Ureter (tissue), 1 donor: ENCODE measurements around the gene RNF167. TPM values are rescaled to one million over a fixed set of nuclear protein-coding genes. Genes with fewer than 3 reads are reported as not detected.
"Not testable (repeated sequence)": the region's sequence is repeated elsewhere in the genome, so short reads cannot be mapped to it uniquely, and the experiment has no call there.

Experiments used
- DNase-seq: peaks from one replicate; pipeline ENCODE4 v3.0.0-alpha.2; 2020; ENCODE audit warnings: low spot score
- total RNA-seq: library from RNA; stranded (reverse); gene quantifications from one replicate; pipeline ENCODE4 v1.2.4, GENCODE V29; 2023
- donor health status: DM: yes; HTN: yes; CAD: no.

The RNF167 gene
- total RNA-seq, 1 donor from 2014 or later, result 129 TPM

DNA sequence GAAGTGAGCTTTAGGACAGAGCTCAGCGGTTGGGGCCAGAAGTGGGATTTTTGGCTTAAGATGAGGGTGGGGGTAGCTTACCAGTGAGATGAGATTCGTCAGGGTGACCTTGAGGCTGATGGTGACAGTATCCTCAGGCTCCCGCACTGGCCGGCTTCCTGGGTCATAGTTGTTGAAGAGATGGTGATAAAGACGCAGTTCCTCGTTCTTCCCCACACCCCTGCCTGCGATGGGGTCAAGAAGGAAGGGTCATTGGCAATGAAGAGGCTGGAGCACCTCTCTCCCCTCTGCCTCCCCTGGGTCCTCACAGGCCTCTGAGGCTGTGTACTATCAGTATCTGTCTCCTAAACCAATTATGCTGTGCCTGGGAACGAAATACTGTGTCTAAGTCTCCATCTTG is 37.5 kb upstream of the RNF167 start:
- no peak for DNase-seq

DNA sequence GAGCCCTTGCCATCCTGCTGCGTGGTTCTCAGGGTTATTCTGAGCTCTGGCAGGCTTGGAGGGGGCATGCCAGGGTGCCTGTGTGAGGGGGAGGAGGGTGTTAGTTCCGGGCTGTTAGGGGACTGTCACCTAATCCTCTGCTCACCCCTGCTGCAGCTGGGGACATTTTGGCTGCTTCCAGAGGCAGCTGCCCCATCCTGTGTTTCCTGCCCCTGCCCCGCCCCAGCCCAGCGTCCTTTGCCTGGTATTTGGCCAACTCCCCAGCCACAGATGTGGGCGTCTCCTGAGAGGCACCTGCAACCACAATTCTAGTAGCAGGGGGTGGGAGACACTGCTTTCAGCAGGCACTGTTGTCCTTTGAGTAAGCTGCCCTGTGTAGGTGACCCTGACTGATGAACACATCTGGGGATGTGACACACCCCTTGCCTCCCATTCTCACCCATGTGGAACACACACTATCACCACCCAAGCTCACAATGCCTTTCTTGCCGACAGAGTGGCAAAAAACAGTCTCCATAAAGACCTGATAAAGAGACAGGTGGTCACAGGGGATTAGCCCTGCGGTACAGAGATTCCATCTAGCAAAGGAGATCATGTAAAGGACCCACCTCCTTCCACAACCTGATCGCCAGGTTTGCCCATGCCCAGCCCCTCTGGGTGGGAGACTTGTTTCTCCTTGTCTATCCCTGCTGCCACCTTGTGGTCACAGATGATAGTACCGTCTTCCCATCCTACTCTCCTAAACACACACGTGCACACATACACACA is 36.8 kb upstream of the RNF167 start, which contains the start of gene CHRNE:
Gene CHRNE, minus strand, starts transcription at position 48 of the 768 bp plus-strand sequence. Its CDS starts 35 bp downstream, at position 13.
- peak; percentile 85 for DNase-seq

DNA sequence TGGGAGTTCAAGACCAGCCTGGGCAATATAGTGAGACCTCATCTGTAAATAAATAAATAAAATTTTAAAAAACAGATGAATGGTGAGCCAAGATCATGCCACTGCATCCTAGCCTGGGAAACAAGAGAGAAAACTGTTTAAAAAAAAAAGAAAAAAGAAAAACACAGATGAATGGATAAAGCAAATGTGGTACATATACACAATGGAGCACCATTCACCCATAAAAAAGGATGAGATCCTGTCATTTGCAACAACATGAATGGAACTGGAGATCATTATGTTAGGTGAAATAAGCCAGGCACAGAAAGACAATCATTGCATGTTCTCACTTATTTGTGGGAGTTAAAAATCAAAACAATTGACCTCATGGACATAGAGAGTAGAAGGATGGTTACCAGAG is 33.4 kb upstream of the RNF167 start:
- DNase-seq, result not testable (repeated sequence)

DNA sequence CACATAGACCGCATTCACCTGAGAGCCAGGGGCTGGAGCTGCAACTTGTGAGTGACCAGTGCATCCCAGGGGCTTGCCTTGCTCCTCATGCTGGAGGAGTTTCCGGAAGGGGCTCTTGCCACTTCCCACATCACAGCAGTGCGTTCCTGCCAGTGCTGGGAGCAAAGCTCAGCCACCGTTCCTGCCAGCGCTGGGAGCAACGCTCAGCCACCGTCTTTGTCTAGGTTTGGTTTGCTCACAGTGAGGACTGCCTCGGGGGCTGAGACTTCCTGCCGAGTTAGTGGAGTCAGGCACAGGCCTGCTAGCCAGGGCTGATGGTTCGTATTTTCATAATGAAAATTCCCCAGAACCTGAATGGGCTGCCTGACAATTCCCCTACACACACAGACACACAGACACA is 31.8 kb upstream of the RNF167 start:
- DNase-seq, result no peak

DNA sequence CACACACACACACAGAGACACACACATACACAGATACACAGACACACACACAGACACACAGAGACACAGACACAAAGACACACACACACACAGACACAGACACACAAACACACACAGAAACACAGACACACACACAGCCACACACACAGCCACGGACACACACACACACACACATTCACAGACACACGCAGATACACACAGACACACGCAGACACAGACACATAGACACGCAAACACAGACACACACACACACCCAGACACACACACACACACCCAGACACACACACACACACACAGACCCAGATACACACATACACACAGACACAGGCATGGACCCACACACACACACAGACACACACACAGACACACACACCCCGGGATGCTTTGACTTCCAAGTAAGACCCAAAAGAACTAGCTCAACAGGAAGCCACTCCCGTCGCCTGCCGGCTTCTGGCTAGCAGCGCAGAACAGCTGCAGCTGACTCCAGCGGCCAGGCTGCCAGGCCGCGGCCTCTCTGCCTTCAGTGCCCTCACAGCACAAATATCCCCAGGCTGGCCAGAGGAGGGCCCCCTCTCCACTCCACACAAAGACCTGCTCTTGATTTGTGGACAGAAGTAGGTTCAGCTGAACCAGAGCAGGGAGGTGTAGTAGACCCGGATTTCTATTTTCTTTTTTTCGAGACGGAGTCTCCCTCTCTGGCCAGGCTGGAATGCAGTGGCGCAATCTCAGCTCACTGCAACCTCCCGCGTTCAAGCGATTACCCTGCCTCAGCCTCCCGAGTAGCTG is 31.2 kb upstream of the RNF167 start:
- peak; percentile 91 for DNase-seq

DNA sequence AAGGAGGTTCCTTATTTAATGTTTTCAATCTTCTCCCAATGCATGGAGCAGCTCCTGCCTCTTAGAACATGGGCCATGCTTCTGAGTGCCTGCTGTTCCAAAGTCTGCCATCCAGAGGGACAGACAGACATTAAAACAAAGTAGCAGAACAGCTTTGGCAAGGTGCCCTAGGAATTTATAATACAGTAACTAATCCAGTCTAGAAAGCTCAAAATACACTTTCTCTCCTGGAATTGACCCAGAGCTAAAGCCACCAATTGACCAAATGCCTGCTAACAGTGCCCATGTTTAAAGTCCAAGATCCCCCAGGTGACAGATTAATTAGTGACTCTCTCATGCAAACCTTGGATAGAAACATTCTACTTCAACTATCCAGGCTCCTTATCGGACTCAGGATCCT is 26.1 kb upstream of the RNF167 start:
- DNase-seq, result no peak

DNA sequence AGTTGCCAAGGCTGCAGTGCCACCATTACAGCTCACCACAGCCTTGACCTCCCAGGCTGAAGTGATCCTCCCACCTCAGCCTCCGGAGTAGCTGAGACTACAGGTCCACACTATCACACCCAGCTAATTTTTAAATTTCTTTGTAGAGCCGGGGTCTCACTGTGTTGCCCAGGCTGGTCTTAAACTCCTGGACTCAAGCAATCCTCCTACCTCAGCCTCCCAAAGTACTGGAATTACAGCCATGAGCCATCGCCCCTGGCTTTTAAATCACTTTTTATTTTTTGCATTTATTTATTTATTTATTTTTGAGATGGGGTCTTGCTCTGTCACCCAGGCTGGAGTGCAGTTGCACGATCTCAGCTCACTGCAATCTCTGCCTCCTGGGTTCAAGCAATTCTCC is 25.5 kb upstream of the RNF167 start:
- not testable (repeated sequence) for DNase-seq

DNA sequence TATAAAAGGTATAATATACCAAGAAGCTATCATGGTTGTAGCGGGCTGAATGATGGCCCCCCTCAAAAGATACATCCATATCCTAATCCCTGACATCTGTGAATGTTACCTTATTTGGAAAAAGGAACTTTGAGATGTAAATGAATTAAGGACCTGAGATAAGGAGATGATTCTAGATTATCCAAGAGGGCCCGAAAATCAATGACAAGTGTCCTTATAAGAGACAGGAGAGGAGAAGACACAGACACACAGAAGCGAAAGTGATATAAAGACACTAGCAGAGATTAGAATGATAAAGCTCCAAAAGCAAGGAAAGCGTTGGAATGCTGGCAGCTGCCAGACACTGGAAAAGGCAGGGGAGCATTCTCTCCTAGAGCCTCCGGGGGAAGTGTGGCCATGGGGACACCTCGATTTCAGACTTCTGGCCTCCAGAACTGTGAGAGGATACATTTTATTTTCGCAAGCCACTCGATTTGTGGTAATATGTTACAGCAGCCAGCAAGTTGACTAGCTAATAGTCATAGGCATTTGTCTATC is 20.5 kb upstream of the RNF167 start:
- DNase-seq, result no peak

DNA sequence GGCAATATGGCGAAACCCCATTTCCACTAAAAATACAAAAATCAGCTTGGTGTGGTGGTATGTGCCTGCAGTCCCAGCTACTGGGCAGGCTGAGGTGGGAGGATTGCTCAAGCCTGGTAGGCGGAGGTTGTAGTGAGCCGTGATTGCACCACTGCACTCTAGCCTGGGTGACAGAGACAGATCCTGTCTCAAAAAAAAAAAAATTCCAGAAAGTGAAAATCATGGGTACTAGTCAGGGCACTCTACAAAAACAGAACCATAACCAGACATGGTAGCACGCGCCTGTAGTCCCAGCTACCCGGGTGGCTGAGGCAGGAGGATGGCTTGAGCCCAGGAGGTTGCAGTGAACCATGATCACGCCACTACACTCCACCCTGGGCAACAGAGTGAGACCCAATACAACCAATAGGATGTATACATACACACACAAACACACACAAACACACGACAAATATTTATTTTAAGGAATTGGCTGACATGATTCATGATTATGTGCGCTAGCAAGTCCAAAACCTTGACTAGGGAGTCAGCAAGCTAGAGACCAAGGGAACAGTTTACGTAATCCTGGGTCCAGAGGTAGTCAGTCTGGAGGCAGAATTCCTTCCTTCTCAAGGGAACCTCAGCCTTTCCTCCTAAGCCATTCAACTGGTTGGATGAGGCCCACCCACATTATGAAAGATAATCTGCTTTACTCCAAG is 19.6 kb upstream of the RNF167 start:
- no peak for DNase-seq

DNA sequence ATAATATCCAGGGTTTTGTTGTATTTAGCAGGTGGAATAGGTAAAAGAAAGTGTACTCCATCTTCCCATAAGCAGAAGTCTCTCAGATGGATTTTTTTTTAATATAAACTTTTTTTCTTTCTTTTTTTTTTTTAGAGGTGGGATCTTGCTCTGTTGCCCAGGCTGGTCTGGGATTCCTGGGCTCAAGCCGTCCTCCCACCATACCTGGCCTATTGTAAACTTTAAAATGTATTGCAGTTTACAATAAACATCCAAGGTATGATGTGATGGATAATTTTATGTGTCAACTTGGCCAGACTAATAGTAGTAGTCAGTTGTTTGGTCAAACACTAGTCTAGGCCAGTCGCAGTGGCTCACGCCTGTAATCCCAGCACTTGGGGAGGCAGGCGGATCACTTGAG is 18.7 kb upstream of the RNF167 start:
- no peak for DNase-seq

DNA sequence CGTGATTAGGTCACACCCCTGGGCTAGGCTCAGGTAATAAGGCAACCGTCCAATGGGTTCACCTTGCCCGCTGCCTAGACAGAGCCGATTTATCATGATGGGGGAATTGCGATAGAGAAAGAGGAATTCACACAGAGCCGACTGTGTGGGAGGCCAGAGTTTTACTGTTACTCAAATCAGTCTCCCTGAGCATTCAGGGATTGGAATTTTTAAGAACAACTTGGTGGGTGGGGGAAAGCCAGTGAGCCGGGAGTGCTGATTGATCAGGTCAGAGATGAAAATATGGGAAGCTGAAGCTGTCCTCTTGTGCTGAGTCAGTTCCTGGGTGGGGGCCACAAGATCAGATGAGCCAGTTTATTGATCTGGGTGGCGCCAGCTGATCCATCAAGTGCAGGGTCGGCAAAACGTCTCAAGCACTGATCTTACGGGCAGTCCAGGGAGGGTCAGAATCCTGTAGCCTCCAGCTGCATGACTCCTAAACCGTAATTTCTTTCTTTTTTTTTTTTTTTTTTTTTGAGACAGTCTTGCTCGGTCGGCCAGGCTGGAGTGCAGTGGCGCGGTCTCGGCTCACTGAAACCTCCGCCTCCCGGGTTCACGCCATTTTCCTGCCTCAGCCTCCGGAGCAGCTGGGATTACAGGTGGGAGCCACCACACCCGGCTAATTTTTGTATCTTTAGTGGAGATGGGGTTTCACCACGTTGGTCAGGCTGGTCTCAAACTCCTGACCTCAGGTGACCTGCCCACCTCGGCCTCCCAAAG is 13.3 kb upstream of the RNF167 start:
- DNase-seq, result not testable (repeated sequence)

DNA sequence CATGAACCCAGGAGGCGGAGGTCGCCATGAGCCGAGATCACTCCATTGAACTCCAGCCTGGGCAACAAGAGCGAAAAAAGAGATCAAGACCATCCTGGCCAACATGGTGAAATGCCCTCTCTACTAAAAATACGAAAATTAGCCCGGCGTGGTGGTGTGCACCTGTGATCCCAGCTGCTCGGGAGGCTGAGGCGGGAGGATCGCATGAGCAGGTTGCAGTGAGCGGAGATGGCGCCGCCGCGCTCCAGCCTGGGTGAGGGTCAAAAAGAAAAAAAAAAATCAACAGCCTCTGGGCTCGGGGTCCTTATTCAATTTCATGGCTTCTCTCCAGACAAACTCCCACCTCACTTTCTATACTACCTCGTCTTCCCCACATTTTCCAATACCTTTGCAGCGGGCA is 11.2 kb upstream of the RNF167 start:
- no peak for DNase-seq

DNA sequence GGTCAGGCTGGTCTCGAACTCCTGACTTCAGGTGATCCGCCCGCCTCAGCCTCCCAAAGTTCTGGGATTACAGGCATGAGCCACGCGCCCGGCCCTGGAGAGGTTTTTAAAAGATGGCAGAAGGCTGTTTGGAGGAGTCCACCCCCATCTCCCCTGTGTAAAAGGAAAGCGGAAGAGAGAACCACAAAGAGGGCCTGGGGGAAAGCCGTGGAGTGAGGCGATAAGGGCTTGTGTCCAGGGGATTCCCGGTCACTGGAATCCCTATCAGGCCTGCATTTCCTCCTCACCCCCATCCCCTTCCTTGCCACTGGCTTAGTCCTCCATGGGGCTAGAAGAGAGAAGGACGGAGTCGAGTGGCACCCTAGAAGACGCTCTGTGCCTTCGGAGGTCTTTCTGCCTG is 8.1 kb upstream of the RNF167 start, which contains the start of gene GP1BA:
Gene GP1BA, plus strand, starts transcription at position 315 of the 400 bp plus-strand sequence. CDS start 328 bp downstream, outside the sequence.
- no peak for DNase-seq

DNA sequence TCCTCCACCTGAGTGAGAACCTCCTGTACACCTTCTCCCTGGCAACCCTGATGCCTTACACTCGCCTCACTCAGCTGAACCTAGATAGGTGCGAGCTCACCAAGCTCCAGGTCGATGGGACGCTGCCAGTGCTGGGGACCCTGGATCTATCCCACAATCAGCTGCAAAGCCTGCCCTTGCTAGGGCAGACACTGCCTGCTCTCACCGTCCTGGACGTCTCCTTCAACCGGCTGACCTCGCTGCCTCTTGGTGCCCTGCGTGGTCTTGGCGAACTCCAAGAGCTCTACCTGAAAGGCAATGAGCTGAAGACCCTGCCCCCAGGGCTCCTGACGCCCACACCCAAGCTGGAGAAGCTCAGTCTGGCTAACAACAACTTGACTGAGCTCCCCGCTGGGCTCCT is 7.3 kb upstream of the RNF167 start:
- no peak for DNase-seq

DNA sequence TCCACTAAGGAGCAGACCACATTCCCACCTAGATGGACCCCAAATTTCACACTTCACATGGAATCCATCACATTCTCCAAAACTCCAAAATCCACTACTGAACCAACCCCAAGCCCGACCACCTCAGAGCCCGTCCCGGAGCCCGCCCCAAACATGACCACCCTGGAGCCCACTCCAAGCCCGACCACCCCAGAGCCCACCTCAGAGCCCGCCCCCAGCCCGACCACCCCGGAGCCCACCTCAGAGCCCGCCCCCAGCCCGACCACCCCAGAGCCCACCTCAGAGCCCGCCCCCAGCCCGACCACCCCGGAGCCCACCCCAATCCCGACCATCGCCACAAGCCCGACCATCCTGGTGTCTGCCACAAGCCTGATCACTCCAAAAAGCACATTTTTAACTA is 6.4 kb upstream of the RNF167 start:
- DNase-seq, result no peak

DNA sequence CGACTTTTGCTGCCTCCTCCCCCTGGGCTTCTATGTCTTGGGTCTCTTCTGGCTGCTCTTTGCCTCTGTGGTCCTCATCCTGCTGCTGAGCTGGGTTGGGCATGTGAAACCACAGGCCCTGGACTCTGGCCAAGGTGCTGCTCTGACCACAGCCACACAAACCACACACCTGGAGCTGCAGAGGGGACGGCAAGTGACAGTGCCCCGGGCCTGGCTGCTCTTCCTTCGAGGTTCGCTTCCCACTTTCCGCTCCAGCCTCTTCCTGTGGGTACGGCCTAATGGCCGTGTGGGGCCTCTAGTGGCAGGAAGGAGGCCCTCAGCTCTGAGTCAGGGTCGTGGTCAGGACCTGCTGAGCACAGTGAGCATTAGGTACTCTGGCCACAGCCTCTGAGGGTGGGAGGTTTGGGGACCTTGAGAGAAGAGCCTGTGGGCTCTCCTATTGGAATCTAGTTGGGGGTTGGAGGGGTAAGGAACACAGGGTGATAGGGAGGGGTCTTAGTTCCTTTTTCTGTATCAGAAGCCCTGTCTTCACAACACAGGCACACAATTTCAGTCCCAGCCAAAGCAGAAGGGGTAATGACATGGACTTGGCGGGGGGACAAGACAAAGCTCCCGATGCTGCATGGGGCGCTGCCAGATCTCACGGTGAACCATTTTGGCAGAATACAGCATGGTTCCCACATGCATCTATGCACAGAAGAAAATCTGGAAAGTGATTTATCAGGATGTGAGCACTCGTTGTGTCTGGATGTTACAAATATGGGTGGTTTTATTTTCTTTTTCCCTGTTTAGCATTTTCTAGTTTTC is 5.7 kb upstream of the RNF167 start:
- no peak for DNase-seq

DNA sequence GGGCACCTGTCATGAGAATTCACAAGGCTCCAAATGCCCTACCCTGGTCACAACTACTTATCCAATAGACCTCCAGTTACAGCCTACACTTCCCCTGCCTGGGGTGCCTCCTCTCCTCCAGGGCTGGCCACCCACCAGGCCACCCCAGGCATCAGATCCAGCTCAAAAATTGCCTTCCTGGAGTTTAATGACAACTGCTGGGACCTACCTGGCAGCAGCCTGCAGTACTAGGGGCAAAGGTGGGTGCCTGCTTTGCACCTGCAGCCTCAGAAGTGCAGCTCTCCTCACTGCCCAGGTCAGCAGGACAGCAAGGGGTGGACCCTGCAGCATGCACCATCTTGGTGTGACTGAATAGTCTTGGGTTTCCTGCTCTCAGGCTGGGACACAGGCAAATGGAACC is 4.4 kb upstream of the RNF167 start:
- no peak for DNase-seq

DNA sequence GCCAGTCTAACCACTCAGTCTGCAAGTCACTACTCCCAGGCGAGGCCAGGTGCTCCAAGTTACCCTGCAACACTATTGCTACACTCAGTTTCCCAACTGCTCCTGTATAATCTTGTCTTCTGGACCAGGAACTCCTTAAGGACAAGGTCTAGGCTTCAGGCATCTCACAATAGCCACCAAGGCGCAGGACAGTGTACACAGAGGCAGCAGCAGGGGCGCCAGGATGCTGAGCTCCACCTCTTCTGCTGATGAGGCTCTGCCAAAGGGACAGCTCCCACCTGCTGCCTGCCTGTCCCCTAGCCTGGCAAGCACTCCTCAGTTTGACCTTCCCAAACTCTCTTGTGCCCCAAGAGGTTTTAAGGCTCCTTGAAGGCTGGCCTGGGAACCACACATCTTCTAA is 3.6 kb upstream of the RNF167 start:
- no peak for DNase-seq

DNA sequence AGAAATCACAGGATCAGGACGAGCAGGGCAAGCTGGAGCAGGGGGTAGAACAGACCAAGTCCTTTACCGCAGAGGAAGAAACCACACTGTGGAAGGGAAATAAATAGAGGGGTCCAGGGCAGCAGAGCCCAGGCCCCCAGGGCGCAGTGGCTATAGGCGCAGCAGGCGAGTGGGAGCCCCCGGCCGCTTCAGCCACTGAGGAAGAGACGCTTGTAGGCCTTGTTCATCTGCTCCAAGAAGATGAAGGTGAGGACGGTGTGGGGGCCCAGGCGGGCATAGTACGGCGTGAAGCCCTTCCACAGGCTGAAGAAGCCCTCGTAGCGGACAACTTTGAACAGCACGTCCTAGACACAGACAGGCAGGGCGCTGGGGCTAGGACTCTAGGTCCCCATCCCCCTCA is 2.5 kb upstream of the RNF167 start:
- DNase-seq, result no peak

DNA sequence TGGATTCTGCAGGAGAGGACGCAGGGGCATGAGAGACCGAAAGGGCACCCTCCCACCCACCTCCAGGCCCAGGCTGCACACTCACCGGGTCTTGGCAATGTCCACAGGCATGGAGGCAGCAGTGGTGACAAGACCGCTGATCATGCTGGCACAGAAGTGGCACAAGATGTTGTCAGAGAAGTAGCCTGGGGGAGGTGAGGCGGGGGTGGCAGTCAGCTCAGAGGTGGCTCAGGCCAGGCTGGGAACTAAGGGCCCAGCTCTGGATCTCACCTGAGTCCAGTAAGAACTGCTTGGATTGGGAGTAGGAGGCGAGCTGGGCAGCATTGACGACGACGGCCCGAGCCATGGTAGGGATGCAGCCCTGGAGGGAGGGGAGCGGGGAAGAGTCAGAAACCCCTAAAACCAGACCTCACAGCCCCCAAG is 2.0 kb upstream of the RNF167 start:
- no peak for DNase-seq
